Measurements from ENCODE around the gene NETO2.

Gene NETO2

GRCh38 chr16:47053895-47054294, 89.8 kb downstream of the NETO2 start:
- Mint-ChIP-seq H3K27me3 (no peaks in the 10 kb centered on the region), H3K27ac (no peak overlapping the region), H3K4me1 (no peaks in the 10 kb centered on the region), H3K4me3 (no peak overlapping the region), H3K9me3 (no peaks in the 10 kb centered on the region), H3K36me3 (no peaks in the 10 kb centered on the region)
- CTCF ChIA-PET, result no interaction called here
- no peak for DNase-seq

GRCh38 chr16:47052666-47053640, 90.8 kb downstream of the NETO2 start:
- Mint-ChIP-seq H3K36me3 (no peaks in the 10 kb centered on the region), H3K9me3 (no peaks in the 10 kb centered on the region), H3K27me3 (no peaks in the 10 kb centered on the region), H3K4me3 (no peak overlapping the region), H3K27ac (no peak overlapping the region), H3K4me1 (no peaks in the 10 kb centered on the region)
- DNase-seq, result no peak
- CTCF ChIA-PET, result interaction anchor here (1.0 kb wide), 1 partner anchor 1112 kb away, joined by 3 read pairs; no protein-coding TSS in a partner anchor

- CTCF ChIA-PET, result interaction anchor here (1.0 kb wide), 1 partner anchor 93 kb away, joined by 3 read pairs; the partner anchor contains the start of gene NETO2
Observed at GRCh38 chr16:47051031-47051430, 92.7 kb downstream of the NETO2 start.

GRCh38 chr16:47049901-47050583, 93.7 kb downstream of the NETO2 start:
- Mint-ChIP-seq H3K27me3 (peaks cover 4% of the 10 kb centered on the region), H3K4me3 (no peak overlapping the region), H3K4me1 (peaks cover 11% of the 10 kb centered on the region), H3K36me3 (no peaks in the 10 kb centered on the region), H3K27ac (no peak overlapping the region), H3K9me3 (no peaks in the 10 kb centered on the region)
- DNase-seq, result no peak
- CTCF ChIA-PET, result interaction anchor here (0.9 to 1.0 kb wide), 2 partner anchors 12 to 94 kb away, joined by 3 read pairs; partner anchors contain the start of gene NETO2

More at GRCh38 chr16:47051031-47051430, 92.7 kb downstream of the NETO2 start:
- Mint-ChIP-seq H3K9me3 (no peaks in the 10 kb centered on the region), H3K36me3 (no peaks in the 10 kb centered on the region), H3K27me3 (peaks cover 4% of the 10 kb centered on the region), H3K27ac (no peak overlapping the region), H3K4me3 (no peak overlapping the region), H3K4me1 (peaks cover 2% of the 10 kb centered on the region)
- no peak for DNase-seq

GRCh38 chr16:47047524-47048203, 96.1 kb downstream of the NETO2 start:
- Mint-ChIP-seq H3K27me3 (peaks cover 4% of the 10 kb centered on the region), H3K36me3 (no peaks in the 10 kb centered on the region), H3K9me3 (no peaks in the 10 kb centered on the region), H3K4me3 (no peak overlapping the region), H3K4me1 (peaks cover 17% of the 10 kb centered on the region), H3K27ac (no peak overlapping the region)
- CTCF ChIA-PET, result interaction anchor here (0.6 to 1.3 kb wide), 5 partner anchors 10 to 440 kb away, joined by 3 to 4 read pairs (median 3); partner anchors contain the start of gene NETO2
- DNase-seq, result no peak

- H3K4me1 Mint-ChIP-seq, result peaks cover 17% of the 10 kb centered on the region
- H3K36me3 Mint-ChIP-seq, result no peaks in the 10 kb centered on the region
- CTCF ChIA-PET, result interaction anchor here (0.6 to 1.1 kb wide), 4 partner anchors 9 to 439 kb away, joined by 3 to 4 read pairs (median 4); no protein-coding TSS in a partner anchor
- no peak overlapping the region for H3K4me3 Mint-ChIP-seq
- no peak overlapping the region for H3K27ac Mint-ChIP-seq
- H3K27me3 Mint-ChIP-seq, result peaks cover 5% of the 10 kb centered on the region
- H3K9me3 Mint-ChIP-seq, result no peaks in the 10 kb centered on the region
- no peak for DNase-seq
Observed at GRCh38 chr16:47046726-47047523, 96.8 kb downstream of the NETO2 start.

GRCh38 chr16:47045459-47045858, 98.3 kb downstream of the NETO2 start:
- H3K27ac Mint-ChIP-seq, result no peak overlapping the region
- H3K9me3 Mint-ChIP-seq, result no peaks in the 10 kb centered on the region
- no peak overlapping the region for H3K4me3 Mint-ChIP-seq
- no peaks in the 10 kb centered on the region for H3K36me3 Mint-ChIP-seq
- peaks cover 17% of the 10 kb centered on the region for H3K4me1 Mint-ChIP-seq
- peaks cover 8% of the 10 kb centered on the region for H3K27me3 Mint-ChIP-seq
- CTCF ChIA-PET, result no interaction called here
- DNase-seq, result no peak

GRCh38 chr16:47045023-47045422, 98.7 kb downstream of the NETO2 start:
- no peaks in the 10 kb centered on the region for H3K9me3 Mint-ChIP-seq
- no peak overlapping the region for H3K4me3 Mint-ChIP-seq
- peaks cover 17% of the 10 kb centered on the region for H3K4me1 Mint-ChIP-seq
- CTCF ChIA-PET, result no interaction called here
- no peak for DNase-seq
- peaks cover 8% of the 10 kb centered on the region for H3K27me3 Mint-ChIP-seq
- H3K36me3 Mint-ChIP-seq, result no peaks in the 10 kb centered on the region
- H3K27ac Mint-ChIP-seq, result no peak overlapping the region

GRCh38 chr16:47043970-47044684, 99.6 kb downstream of the NETO2 start:
- DNase-seq, result no peak
- H3K27ac Mint-ChIP-seq, result no peak overlapping the region
- peaks cover 13% of the 10 kb centered on the region for H3K27me3 Mint-ChIP-seq
- no peaks in the 10 kb centered on the region for H3K36me3 Mint-ChIP-seq
- H3K4me3 Mint-ChIP-seq, result no peak overlapping the region
- CTCF ChIA-PET, result interaction anchor here (0.6 to 0.7 kb wide), 2 partner anchors 211 to 1011 kb away, joined by 3 read pairs; no protein-coding TSS in a partner anchor
- H3K9me3 Mint-ChIP-seq, result no peaks in the 10 kb centered on the region
- peaks cover 17% of the 10 kb centered on the region for H3K4me1 Mint-ChIP-seq

GRCh38 chr16:47043200-47043599, 100.5 kb downstream of the NETO2 start:
- peaks cover 18% of the 10 kb centered on the region for H3K4me1 Mint-ChIP-seq
- CTCF ChIA-PET, result interaction anchor here (0.6 kb wide), 1 partner anchor 99 kb away, joined by 3 read pairs; no protein-coding TSS in a partner anchor
- no peaks in the 10 kb centered on the region for H3K9me3 Mint-ChIP-seq
- no peak overlapping the region for H3K4me3 Mint-ChIP-seq
- no peaks in the 10 kb centered on the region for H3K36me3 Mint-ChIP-seq
- H3K27ac Mint-ChIP-seq, result peak overlapping the region; percentile 42
- no peak for DNase-seq
- H3K27me3 Mint-ChIP-seq, result peaks cover 17% of the 10 kb centered on the region

- Mint-ChIP-seq H3K9me3 (no peaks in the 10 kb centered on the region), H3K27ac (no peak overlapping the region), H3K4me3 (peak overlapping the region; percentile 69), H3K27me3 (peaks cover 42% of the 10 kb centered on the region), H3K4me1 (peaks cover 5% of the 10 kb centered on the region), H3K36me3 (no peaks in the 10 kb centered on the region)
- CTCF ChIA-PET, result interaction anchor here (0.6 to 3.4 kb wide), 27 partner anchors 9 to 1206 kb away, joined by 3 to 34 read pairs (median 3); partner anchors contain the start of genes ITFG1, LONP2, NETO2 and PHKB
- DNase-seq, result peak; percentile 92
Observed at GRCh38 chr16:47037746-47038458, 105.8 kb downstream of the NETO2 start.

GRCh38 chr16:47037396-47037745, 106.4 kb downstream of the NETO2 start:
- no peaks in the 10 kb centered on the region for H3K9me3 Mint-ChIP-seq
- CTCF ChIA-PET, result interaction anchor here (0.6 to 3.4 kb wide), 21 partner anchors 9 to 1207 kb away, joined by 3 to 34 read pairs (median 4); partner anchors contain the start of genes LONP2 and NETO2
- peaks cover 42% of the 10 kb centered on the region for H3K27me3 Mint-ChIP-seq
- H3K36me3 Mint-ChIP-seq, result no peaks in the 10 kb centered on the region
- peak overlapping the region; percentile 69 for H3K4me3 Mint-ChIP-seq
- H3K4me1 Mint-ChIP-seq, result peaks cover 5% of the 10 kb centered on the region
- no peak overlapping the region for H3K27ac Mint-ChIP-seq
- DNase-seq, result no peak

Data from activated naive CD4-positive, alpha-beta T cell treated with anti-CD3 and anti-CD28 coated beads, Interleukin-2, amount 10 ng/mL, durations not matched to agents 7 days and 5 days (primary cell).